Stimulated activated CD4-positive, alpha-beta T cell treated with anti-CD3 and anti-CD28 coated beads, Interleukin-4, amount 100 ng/mL, for 4 hours (primary cell): Measurements from ENCODE around the gene USP24.
"Not testable (repeated sequence)": the region's sequence is repeated elsewhere in the genome, so short reads cannot be mapped to it uniquely, and the experiment has no call there.

ENCODE experiments used
- DNase-seq, 2 experiments: peaks; one replicate each; pipeline ENCODE4 v3.0.0-alpha.2; 2020

The USP24 gene

DNA sequence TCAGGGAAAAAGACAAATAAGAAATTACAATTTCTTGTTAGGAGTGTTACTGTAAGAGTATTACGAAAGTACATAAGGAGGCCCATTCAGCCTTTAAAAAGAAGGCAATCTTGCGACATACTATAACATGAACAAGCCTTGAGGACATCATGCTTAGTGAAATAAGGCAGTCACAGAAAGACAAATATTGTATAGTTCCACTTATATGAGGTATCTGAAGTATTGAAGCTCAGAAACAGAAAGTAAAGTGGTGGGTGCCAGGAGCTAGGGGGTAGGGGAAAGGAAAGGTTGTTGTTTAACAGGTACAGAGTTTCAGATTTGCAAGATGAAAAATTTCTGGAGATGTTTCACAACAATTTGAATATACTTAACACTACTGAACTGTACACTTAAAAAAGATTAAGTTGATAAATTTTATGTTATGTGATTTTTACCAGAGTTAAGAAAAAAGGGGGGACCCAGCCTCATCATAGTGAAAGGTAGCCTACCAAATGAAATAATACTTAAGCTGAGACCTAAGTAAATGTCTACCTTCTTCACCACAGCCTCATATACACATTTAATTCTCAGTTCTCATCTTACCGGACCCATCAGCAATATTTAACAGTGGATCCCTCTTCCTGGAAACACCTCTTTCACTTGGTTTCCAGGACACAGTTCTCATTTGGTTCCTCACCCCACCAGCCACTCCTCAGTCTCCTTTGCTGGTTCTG, 19.5 kb downstream of the USP24 start:
- DNase-seq, result no peak

GRCh38 chr1:55194851-55195250, 20.3 kb downstream of the USP24 start:
- DNase-seq, result no peak

GRCh38 chr1:55192093-55192492, 23.1 kb downstream of the USP24 start:
- DNase-seq, result no peak

DNA sequence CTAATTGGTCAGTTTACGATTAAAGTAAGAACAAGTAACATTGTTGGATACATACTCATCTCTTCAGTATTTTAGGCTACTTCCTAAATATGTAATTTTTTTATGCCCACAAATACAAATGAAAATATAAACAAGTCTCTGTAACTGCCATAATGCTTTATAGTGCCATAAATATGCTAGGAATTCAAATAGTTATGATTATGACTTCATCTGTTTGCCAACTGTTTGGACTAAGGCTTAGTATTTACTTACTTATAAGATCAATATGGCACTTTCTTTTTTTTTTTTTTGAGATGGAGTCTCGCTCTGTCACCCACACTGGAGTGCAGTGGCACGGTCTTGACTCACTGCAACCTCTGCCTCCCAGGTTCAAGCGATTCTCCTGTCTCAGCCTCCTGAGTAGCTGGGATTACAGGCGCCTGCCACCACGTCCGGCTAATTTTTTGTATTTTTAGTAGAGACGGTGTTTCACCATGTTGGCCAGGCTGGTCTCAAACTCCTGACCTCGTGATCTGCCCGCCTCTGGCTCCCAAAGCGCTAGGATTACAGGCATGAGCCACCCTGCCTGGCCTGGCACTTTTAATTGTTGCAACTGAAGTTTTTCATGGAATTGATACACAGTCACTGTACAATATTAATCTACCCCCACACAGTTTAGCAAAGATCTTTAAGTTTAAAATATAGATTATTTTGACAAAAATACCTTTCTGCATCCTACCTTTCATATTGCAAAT, 23.8 kb downstream of the USP24 start:
- DNase-seq, result not testable (repeated sequence)

DNA sequence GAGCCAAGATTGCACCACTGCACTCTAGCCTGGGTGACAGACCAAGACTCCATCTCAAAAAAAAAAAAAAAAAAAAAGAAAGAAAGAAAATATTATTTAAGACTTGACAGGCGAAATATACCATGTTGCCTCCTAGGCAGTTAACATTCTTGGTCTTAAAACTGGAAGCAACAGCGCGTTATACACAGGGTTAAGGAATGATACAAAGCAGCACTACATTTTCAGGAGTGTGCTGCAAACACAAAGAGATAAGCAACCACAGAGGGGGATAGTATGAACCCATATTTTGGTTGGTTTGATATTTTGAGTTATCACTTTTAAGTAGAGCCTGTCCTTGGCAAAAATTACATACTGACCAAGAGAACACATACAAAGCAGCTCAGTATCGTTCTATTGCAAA, 25.1 kb downstream of the USP24 start:
- no peak for DNase-seq

DNA sequence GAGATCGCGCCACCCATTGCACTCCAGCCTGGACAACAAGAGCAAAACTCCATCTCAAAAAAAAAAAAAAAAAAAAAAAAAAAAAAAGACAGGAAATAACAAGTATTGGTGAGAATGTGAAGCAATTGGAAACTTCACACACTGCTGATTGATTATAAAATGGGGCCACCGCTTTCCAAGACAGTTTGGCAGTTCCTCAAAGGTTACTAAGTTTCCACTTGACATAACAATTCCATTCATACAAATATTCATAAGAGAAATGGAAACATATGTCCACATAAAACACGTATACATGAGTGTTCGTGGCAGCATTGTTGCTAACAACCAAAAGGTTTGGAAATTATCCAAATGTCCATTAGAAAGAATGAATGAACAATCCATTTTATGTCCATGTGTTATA, 26.3 kb downstream of the USP24 start:
- no peak for DNase-seq

DNA sequence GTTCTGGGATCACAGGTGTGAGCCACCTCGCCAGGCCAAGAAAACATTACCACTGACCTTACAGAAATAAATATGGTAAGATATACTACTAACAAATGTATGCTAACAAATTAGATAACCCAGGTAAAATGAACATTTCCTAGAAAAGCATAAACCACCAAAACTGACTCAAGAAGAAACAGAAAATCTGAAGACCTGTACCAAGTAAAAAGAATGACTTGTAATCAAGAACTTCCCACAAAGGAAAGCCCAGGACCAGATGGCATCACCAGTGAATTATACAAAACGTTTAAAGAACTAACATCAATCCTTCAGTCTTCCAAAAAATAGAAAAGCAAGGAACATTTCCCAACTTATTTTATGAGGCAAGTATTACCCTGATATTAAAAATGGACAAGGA, 29.3 kb downstream of the USP24 start:
- DNase-seq, result no peak

GRCh38 chr1:55184859-55185258, 30.3 kb downstream of the USP24 start:
- no peak for DNase-seq

GRCh38 chr1:55181666-55182065, 33.5 kb downstream of the USP24 start:
- DNase-seq, result no peak

DNA sequence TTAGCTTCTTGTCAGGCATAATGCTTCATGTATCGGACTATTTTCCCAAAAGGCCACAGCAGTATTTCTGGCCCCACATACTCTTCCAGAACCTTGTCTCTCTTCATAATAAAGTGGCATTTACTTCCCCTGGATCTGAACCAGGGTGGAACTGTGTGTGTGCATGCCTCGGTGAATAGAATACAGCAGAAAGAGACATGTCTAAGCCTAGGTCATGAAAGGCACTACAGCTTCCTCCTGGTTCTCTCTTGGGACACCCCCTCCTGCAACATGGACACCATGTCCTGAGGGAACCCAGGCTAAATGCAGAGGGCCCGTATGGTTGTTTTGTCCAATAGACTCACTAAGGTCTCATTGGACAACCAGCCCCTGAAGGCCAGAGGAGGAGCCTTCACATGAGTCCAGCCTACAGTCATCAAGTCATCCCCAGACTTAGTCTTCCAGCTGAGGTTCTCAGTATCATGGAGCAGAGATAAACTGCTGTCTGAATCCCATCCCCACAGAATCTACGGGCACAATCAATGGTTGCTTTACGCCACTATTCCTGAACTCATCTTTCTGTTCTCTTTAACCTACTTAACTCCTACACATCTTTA, 35.0 kb downstream of the USP24 start:
- DNase-seq, result no peak

DNA sequence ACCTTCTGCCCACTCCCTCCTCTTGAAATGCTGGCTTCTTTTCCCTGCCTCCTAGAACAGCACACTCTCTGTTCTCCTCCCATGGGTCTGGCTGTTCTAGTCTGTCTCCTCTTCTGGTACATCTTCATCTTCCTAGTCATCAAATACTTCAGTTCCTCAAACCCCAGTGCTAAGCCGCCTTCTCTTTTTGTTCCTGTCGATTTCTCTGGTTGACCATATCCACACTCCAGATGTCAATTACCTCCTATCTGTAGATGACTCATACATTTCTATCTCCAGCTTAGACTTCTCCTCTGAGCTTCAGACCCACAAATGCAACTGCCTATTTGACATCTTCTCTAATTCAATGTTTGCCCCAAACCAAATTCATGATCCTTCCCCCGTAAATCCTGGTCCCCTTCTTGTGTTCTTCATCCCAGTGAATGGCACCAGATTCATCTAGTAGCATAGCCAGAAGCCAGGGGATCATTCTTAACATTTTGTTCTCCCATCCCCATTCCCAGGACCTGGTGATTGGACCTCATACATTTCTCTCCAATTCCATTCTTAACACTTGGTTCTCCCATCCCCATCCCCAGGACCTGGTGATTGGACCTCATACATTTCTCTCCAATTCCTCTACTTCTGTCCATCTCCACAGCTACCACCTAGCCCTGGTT, 35.9 kb downstream of the USP24 start:
- no peak for DNase-seq

DNA sequence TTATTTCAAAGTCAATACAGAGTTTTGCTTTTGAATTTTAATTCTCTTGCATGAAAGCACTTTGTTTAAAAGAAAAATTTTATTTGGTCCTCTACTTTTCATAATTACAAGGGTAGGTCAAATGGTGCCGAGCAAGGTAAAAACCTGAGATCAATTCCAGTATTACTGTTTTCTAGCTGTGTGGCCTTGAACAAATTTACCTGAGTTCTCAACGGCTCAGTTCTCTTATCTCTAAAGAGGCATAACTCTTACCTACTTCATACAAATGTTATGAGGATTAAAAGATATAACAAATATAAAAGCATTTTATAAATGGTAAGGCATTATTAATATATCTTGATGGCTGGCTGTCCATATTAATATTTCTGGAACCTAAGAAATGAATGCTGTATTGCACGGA, 42.5 kb downstream of the USP24 start:
- no peak for DNase-seq

GRCh38 chr1:55172272-55172671, 42.9 kb downstream of the USP24 start:
- no peak for DNase-seq

- DNase-seq, result no peak
Measured at GRCh38 chr1:55171694-55172093, 43.5 kb downstream of the USP24 start.

GRCh38 chr1:55170426-55170825, 44.7 kb downstream of the USP24 start:
- DNase-seq, result no peak

GRCh38 chr1:55169126-55169525, 46.0 kb downstream of the USP24 start:
- DNase-seq, result no peak

DNA sequence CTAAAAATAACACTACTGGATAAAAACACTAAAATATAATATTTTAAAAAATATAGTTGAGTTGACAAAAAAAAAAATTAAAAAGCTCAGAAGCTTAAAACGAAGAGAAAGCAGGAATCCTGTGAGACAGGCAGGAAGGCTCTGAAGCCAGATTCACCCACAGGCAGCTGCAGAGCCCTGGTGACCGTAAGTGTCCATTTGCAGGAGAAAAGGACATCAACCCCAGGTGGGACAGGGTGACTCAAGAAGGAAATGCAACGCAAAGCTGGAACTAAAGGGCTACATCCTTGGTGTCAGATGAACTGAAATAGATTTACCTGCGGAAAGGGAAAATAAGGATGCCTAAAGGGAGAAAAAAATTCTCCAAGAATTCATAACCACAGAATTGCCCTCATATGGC, 46.8 kb downstream of the USP24 start:
- no peak for DNase-seq

GRCh38 chr1:55167224-55167871, 47.8 kb downstream of the USP24 start:
- no peak for DNase-seq

DNA sequence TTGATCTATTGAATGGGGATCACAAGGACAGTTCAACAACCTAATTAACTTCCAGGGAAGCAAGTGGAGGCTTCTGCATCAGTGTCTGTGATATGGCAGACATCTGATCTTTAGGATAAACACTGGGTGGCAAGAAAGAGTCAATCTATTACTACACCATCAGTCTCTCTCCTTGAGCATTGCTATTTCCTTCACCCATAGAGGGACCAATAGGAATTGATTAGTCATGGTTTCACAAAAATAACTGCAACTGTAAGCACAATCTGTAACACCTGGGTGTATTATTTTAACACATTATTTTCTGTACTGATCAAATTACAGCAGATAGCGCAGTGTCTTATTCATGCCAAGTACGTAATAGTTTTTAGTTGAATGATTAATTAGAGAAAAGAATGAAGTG, 50.3 kb downstream of the USP24 start:
- DNase-seq, result no peak

- no peak for DNase-seq
Measured at GRCh38 chr1:55159571-55159970, 55.6 kb downstream of the USP24 start.

GRCh38 chr1:55156608-55157007, 58.6 kb downstream of the USP24 start:
- no peak for DNase-seq

- DNase-seq, result no peak
Measured at GRCh38 chr1:55156093-55156492, 59.1 kb downstream of the USP24 start.

DNA sequence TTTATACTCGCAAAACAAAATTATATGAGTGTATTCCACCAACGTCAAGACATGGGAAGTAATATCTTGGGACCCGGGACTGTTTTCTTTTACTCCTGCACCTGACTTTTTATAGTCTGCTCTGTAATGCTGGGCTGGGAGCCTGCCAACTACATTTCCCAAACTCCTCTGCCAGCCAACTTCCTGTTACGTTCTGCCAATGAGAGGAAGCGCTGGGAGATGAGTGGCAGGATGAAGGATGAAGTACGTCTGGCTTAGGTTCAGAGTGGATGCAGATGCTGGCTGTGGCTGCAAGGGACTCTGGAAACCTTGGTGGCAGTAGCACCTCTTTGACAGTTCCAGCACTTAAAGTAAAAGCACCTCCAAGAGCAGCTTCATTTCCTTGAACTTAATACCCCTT, 59.6 kb downstream of the USP24 start:
- no peak for DNase-seq
